Skeletal muscle tissue (tissue), 4 donors: ENCODE data around the gene CAMKMT. TPM values are rescaled to one million over a fixed set of nuclear protein-coding genes. Genes with fewer than 3 reads are reported as not detected.

ENCODE experiments used
- H3K27ac ChIP-seq: one replicate; pipeline ENCODE4 v1.7.0; 2013; ENCODE audit warnings: mild to moderate bottlenecking, low read depth, low read length, inconsistent platforms
- H3K27me3 ChIP-seq, 3 donors: one replicate each; pipeline ENCODE4 v1.7.0; 2013; ENCODE audit warnings: low read length in 3 of 3; ENCODE audit not compliant: control insufficient read depth in 3 of 3, insufficient read depth in 3 of 3
- H3K36me3 ChIP-seq, 3 donors: one replicate each; pipeline ENCODE4 v1.7.0; 2013; ENCODE audit warnings: low read length in 3 of 3; ENCODE audit not compliant: control insufficient read depth in 3 of 3, insufficient read depth in 3 of 3
- H3K4me1 ChIP-seq, 3 donors: one replicate each; pipeline ENCODE4 v1.7.0; 2013; ENCODE audit warnings: low read length in 3 of 3, mild to moderate bottlenecking in 3 of 3; ENCODE audit not compliant: control insufficient read depth in 3 of 3, insufficient read depth in 3 of 3
- H3K4me3 ChIP-seq, 3 donors: one replicate each; pipeline ENCODE4 v1.7.0; 2013; ENCODE audit warnings: low read length in 3 of 3
- H3K9ac ChIP-seq, 3 donors: one replicate each; pipeline ENCODE4 v1.7.0; 2013; ENCODE audit warnings: low read length in 3 of 3, mild to moderate bottlenecking in 3 of 3, moderate library complexity in 2 of 3, low read depth in 1 of 3
- H3K9me3 ChIP-seq, 3 donors: one replicate each; pipeline ENCODE4 v1.7.0; 2013; ENCODE audit warnings: low read length in 3 of 3; ENCODE audit not compliant: control insufficient read depth in 3 of 3
- total RNA-seq: library from RNA; depleted of rRNA; stranded (reverse); fragments of >200 nt; gene quantifications from one replicate; pipeline ENCODE4 v1.2.3, GENCODE V29; 2014
- donor health status: Osteomylitis.

CAMKMT gene
- total RNA-seq, 1 donor from 2014 or later, result 5.2 TPM

DNA sequence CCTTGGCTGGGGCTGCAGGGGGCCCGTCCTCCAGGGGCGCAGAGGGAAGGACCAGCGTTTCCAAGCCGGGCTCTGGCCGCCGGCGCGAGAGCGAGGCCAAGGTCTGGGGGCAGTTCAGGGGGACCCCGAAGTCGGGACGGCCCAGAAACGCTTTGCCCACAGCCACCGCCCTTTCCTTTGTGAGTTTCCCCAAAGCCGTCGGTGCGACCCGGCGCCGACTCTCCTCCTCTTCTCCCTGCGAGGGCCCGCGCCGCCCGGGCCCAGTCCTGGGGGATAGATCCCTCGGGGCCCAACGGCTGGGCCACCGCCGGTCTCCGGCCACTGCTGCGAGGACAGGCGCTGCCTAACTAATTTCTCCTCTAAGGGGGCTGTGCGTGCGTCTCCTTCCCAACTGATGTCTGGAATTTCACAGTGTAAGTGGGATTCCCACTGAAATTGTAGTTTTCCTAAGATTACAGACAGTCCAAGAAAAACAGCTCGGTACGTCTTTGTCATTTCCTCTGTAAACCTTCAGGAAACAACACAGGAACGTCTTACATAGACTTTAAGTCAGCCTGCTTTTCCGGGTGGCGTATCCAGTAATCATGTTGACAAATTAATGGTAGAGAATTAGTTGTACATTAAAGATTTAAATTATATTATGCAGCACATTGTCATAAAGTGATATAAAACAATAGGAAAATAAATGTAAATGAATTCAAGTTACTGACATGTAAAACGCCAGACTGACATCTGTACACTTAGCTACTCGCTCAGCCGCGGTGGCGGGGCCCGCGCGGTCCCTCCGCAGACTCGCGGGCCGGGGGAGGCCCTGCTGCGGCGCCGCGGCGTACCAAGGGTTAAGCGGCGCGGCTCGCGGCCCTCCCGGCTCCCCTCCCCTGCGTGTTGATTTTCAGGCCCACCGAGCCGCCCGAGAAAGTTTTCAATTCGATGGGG lies 440.4 kb downstream of the CAMKMT start:
- Histone ChIP-seq H3K27me3 (peaks cover 69 to 78% (median 75%) of the 10 kb centered on the region in 3 donors), H3K4me3 (no peak overlapping the region), H3K27ac (no peak overlapping the region), H3K9me3 (no peaks in the 10 kb centered on the region), H3K4me1 (peaks cover 0 to 2% (median 0%) of the 10 kb centered on the region in 3 donors), H3K36me3 (no peaks in the 10 kb centered on the region), H3K9ac (no peak overlapping the region)

DNA sequence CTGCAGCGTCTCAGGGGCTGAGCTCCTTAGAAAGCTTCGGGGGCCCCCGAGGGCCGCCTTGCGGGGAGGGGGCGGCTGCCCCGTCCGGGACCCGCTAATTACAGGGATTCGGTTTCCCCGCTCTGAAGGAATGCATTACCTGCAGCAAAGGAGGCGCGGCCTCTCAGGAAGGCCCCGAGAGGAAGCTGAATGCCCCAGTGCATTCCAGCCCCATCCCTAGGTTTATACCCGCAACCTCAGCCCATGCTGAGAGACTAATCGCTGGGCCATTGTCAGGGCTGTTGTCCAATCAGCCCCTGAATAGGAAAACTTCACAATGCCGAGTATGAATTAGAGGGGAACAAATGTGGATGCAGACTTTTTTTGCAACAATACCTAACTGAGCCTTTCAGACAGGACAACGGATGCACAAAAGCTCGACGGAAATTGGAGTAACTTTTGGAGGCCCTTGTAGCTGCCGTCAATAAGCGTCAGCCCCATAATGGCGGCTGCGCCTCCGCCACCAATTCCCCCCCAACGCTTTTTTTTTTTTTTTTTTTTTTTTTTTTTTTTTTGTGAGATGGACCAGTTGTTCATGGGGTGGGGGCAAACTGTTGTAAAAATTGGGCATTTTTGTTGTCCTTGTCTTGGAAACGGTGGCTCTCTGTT lies 441.2 kb downstream of the CAMKMT start:
- H3K27me3 ChIP-seq, result peaks cover 72 to 80% (median 77%) of the 10 kb centered on the region in 3 donors
- no peaks in the 10 kb centered on the region for H3K36me3 ChIP-seq
- no peaks in the 10 kb centered on the region for H3K9me3 ChIP-seq
- H3K4me1 ChIP-seq, result peaks cover 0 to 2% (median 0%) of the 10 kb centered on the region in 3 donors
- H3K9ac ChIP-seq, result no peak overlapping the region
- H3K27ac ChIP-seq, result no peak overlapping the region
- H3K4me3 ChIP-seq, result no peak overlapping the region

- Histone ChIP-seq H3K4me1 (peaks cover 0 to 2% (median 0%) of the 10 kb centered on the region in 3 donors), H3K27ac (no peak overlapping the region), H3K27me3 (peaks cover 62 to 82% (median 80%) of the 10 kb centered on the region in 3 donors), H3K36me3 (no peaks in the 10 kb centered on the region), H3K4me3 (no peak overlapping the region), H3K9me3 (no peaks in the 10 kb centered on the region), H3K9ac (no peak overlapping the region)
These were observed 442.9 kb downstream of the CAMKMT start for GRCh38 chr2:44804406-44805265.

DNA sequence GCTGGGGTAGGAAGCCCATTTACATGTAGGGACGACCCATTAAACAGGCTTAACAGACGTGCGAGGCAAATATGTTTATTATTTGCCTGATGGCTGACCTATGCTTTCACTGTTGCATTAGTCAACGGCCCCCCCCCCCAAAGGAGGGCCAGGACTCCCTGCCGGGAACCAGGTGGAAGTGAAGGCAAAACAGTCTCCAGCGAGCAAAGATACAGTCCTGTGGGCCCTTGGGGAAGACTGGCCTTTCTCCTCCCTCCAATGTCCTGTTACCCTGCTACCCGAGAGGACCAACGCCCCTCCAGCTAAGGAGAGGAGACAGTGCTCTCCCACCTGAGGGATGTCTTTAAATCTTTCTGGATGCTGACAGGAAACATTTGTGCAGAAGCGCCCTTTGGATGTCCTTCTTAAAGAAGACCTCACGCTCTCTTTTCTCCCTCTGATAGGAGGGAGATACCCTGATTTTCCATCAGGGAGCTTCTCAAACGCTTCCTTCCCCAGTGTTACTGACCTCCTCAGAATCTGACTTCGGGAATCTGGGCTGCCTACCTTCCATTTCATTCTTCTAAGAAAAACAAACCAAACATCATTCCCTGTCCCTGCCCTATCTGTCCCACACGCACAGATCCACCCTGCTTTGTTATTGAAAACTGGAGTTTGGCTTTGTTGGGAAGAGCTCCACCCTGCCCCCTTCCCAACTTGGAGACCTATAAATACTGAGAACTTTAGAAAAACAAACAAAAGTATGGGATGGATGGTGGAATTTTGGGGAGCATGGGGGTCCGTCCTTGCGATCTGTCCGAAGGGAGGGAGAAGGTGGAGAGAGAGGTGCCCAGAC lies 443.9 kb downstream of the CAMKMT start:
- no peak overlapping the region for H3K27ac ChIP-seq
- peaks cover 58 to 76% (median 75%) of the 10 kb centered on the region in 3 donors for H3K27me3 ChIP-seq
- H3K9ac ChIP-seq, result no peak overlapping the region
- H3K36me3 ChIP-seq, result no peaks in the 10 kb centered on the region
- H3K4me1 ChIP-seq, result peaks cover 0 to 2% (median 0%) of the 10 kb centered on the region in 3 donors
- no peaks in the 10 kb centered on the region for H3K9me3 ChIP-seq
- no peak overlapping the region for H3K4me3 ChIP-seq

DNA sequence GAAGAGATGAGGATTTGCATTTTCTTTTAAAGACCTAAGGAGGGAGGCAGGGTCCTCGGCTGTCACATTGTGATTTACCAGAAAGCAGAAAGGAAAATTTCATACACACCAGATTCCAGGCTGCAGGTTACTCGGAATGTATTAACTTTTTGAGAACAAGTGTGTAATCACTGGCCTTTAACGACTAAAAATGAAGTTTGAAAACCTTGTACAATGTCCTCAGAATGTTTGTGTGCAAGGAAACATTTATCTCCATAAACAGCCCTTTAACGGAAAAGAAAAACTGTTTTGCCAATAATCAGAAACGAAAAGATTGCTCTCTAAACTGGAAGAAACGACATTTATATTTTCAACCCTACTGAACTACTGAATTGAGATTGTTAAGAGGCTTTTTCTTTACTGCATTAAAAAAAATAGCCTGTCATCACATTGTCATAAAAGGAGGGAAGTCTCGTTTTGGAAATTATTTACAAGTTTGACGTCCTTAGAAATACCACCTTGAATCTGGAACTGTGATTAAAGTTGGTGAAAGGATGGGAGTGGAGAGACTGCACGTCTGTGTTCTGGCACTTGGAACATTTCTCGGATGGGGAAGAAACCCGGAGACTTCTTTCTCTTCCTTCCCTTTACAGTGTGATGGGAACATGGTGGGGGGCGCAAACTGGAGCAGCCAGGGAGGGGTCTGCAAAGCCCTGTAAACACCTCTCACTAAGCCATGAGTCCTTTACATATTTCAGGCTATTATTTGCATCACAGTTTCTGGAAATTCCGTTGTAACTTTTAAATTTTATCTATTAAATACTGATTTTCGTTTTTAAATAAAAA lies 445.7 kb downstream of the CAMKMT start:
- no peaks in the 10 kb centered on the region for H3K9me3 ChIP-seq
- peaks cover 46 to 68% (median 61%) of the 10 kb centered on the region in 3 donors for H3K27me3 ChIP-seq
- H3K27ac ChIP-seq, result no peak overlapping the region
- no peak overlapping the region for H3K4me3 ChIP-seq
- no peaks in the 10 kb centered on the region for H3K36me3 ChIP-seq
- H3K4me1 ChIP-seq, result no peaks in the 10 kb centered on the region
- no peak overlapping the region for H3K9ac ChIP-seq

DNA sequence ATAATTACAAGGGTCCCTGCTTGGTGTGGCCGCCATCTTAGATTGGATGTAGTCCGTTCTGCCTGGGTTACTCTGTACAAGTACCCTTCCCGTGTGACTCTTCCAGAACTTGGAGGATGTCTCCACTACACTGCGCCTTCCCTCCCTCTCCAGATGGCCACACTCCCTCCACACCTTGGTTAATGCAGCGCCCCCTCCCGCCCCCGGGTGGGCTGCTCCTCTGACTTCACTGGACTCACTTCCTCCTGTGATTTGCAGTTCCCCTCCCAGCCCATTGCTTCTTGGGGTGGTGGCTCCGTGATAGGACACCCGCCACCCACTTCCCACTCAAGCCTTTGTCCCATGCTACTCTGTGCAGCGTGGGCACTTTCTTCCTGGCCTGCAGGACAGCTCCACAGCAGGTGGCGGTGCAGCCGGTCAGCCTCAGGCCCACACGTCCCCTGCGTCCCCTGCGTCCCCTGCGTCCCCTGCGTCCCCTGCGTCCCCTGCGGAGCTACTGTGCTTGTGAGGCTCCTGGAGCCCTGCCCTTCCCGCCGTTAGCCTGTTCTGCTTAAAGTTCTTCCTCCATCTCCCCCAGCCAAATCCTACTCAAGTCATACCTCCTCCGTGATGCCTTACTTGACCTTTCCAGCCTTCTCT lies 449.3 kb downstream of the CAMKMT start:
- Histone ChIP-seq H3K4me1 (no peaks in the 10 kb centered on the region), H3K36me3 (no peaks in the 10 kb centered on the region), H3K27me3 (peaks cover 26 to 51% (median 42%) of the 10 kb centered on the region in 3 donors), H3K9ac (no peak overlapping the region), H3K9me3 (no peaks in the 10 kb centered on the region), H3K27ac (no peak overlapping the region), H3K4me3 (no peak overlapping the region)

GRCh38 chr2:44813165-44813564 lies 451.4 kb downstream of the CAMKMT start:
- Histone ChIP-seq H3K4me3 (no peak overlapping the region), H3K9me3 (no peaks in the 10 kb centered on the region), H3K4me1 (no peaks in the 10 kb centered on the region), H3K27ac (no peak overlapping the region), H3K9ac (no peak overlapping the region), H3K36me3 (no peaks in the 10 kb centered on the region), H3K27me3 (peaks cover 18 to 40% (median 22%) of the 10 kb centered on the region in 3 donors)

- no peak overlapping the region for H3K9ac ChIP-seq
- peaks cover 18 to 37% (median 21%) of the 10 kb centered on the region in 3 donors for H3K27me3 ChIP-seq
- no peaks in the 10 kb centered on the region for H3K36me3 ChIP-seq
- no peaks in the 10 kb centered on the region for H3K4me1 ChIP-seq
- no peaks in the 10 kb centered on the region for H3K9me3 ChIP-seq
- no peak overlapping the region for H3K27ac ChIP-seq
- H3K4me3 ChIP-seq, result no peak overlapping the region
These were observed 451.9 kb downstream of the CAMKMT start for GRCh38 chr2:44813658-44814057.
